T-helper 22 cell (primary cell): ENCODE measurements around the gene USP15.
"Not testable (repeated sequence)": the region's sequence is repeated elsewhere in the genome, so short reads cannot be mapped to it uniquely, and the experiment has no call there.

Experiments
- DNase-seq: peaks from one replicate; pipeline ENCODE4 v3.0.0-alpha.2; 2020; ENCODE audit warnings: low read depth

The USP15 gene

GRCh38 chr12:62328296-62328921 is 68.2 kb downstream of the USP15 start:
- DNase-seq = no peak

- no peak for DNase-seq
Observed at GRCh38 chr12:62331306-62331705, 71.1 kb downstream of the USP15 start.

- DNase-seq = no peak
Observed at GRCh38 chr12:62332598-62332997, 72.4 kb downstream of the USP15 start.

DNA sequence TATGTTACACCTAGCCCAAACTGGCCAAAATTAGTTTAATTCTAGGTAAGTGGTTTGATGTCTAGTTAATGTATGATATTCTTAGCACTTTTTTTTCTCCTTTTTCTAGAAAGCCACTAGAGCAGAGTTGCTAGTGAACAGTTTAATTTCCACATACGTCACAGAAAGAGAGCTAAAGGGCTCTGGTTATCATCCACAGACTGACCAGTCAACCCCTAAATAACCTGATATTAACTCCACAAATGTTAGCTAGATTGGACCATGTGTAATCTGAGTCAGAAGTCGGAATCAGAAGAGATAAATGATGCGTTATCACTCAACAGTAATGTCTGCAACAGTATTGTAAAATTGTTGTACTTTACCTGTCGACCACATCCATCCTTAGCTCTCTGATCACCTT is 74.9 kb downstream of the USP15 start:
- no peak for DNase-seq

DNA sequence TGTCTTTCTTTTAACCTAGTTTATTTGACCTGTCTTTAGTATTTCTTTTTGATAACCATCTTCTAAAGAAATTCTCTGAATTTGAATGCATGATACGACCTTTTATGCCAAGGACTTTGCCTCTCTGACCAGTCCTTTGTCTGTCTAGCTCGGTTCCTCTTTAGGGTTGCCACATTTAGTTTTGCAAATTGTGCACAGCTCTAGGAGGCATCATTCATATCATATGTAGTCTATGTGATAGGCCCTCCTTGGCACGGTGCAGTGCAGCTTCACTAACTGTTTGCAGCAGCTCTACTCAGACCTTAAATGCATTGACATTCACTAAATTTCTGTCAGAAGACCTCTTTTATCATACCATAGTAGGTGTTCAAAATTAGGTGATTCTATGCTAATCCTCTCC is 75.6 kb downstream of the USP15 start:
- no peak for DNase-seq

GRCh38 chr12:62337643-62338042 is 77.4 kb downstream of the USP15 start:
- DNase-seq = not testable (repeated sequence)

DNA sequence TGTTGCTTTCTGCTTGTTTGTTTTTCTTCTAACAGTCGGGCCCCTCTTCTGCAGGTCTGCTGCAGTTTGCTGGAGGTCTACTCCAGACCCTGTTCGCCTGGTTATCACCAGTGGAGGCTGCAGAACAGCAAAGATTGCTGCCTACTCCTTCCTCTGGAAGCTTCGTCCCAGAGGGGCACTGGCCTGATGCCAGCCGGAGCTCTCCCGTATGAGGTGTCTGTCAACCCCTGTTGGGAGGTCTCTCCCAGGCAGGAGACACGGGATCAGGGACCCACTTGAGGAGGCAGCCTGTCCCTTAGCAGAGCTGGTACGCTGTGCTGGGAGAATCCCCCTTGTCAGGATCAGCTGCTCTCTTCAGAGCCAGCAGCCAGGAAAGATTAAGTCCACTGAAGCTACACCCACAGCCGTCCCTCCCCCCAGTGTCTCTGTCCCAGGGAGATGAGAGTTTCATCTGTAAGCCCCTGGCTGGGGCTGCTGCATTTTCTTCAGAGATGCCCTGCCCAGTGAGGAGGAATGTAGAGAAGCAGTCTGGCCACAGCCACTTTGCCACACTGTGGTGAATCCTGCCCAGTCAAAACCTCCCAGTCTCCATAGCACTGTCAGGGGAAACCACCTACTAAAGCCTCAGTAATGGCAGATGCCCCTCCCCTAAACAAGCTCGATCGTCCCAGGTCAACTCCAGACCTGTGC is 82.6 kb downstream of the USP15 start:
- not testable (repeated sequence) for DNase-seq

GRCh38 chr12:62343304-62344120 is 83.3 kb downstream of the USP15 start:
- not testable (repeated sequence) for DNase-seq

- DNase-seq = not testable (repeated sequence)
Observed at GRCh38 chr12:62344731-62345556, 84.7 kb downstream of the USP15 start.

DNA sequence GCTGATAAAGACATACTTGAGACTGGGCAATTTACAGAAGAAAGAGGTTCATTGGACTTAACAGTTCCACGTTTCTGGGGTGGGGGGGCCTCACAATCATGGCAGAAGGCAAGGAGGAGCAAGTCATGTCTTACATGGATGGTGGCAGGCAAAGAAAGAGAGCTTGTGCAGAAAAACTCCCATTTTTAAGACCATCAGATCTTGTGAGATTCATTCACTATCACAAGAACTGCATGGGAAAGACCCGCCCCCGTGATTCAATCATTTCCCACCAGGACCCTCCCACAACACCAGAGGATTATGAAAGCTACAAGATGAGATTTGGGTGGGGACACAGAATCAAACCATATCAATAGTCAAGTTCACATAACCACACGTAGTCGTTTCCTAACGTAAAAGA is 85.5 kb downstream of the USP15 start:
- DNase-seq = no peak

DNA sequence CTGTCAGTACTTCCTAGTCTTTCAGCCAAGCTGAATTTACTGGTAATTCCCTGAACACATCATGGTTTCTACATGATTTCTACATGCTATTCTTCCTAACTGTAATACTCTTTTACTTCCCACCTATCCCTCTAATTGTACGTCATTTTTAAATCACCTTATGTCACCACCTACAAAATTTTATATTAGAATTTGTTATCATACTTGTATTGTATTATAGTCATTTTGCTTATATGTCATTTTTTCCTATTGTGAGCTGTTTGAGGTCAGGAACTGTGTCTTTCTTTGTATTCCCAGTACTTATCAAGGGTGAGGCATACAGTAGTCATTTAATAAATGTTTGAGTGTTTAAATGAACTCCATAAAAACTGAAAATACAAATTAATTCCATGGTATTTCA is 86.6 kb downstream of the USP15 start:
- no peak for DNase-seq

DNA sequence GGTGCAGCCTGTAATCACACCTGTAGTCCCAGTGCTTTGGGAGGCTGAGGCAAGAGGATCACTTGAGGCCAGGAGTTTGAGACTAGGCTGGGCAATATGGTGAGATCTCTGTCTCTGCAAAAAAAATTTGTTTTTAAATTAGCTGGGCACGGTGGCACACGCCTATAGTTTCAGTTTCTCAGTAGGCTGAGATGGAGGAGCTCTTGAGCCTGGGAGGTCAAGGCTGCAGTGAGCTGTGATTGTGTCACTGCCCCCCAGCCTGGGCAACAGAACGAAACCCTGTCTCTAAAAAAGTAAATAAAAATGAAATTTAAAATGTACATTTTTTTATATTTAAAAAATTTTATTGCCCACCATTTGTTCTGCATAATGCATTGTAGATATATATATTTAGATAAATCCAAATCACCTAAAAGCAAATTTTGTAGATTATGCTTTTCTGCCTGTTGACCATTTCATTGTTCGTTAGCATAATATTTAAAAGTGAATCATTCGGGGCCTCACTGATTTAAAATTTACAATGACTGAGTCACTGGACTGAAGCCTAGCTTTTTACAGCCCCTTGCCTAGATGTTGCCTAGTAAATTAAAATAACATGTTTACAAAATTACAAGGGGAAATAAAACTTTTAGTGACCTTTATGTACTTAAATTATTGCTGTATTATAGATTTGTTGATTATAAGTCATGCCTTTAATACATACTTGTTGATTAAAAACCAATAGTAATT is 87.9 kb downstream of the USP15 start:
- no peak for DNase-seq

DNA sequence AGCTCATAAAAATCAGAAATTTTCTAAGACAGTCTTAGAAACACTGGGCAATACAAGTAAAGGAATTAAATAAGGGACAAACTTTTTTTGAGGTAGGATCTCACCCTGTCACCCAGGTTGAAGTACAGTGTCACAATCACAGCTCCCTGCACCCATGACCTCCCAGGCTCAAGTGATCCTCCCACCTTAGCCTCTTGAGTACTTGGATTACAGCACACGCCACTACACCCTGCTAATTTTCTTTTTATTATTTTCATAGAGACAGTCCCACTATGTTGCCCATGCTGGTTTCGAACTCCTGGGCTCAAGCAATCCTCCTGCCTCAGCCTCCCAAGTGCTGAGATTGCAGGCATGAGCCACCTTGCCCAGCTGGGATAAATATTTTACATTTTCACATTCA is 90.3 kb downstream of the USP15 start:
- no peak for DNase-seq

DNA sequence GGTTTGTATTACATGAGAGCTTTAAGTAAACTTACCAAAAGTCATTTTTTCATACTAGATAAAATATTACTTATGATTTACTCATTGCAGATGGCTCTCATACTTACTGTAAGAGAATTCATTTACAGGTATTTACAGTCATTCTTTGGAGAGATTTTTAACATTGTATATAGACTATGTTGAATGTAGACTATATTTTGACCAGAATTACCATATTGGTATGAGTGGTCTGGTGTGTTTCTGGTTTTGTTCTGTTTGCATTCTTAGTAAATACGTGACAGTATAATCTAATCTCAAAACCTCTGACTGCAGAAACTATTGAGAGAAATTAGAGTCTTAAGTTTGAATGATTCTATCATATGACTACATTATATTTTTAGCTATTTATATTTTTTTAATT is 91.1 kb downstream of the USP15 start:
- DNase-seq = no peak

DNA sequence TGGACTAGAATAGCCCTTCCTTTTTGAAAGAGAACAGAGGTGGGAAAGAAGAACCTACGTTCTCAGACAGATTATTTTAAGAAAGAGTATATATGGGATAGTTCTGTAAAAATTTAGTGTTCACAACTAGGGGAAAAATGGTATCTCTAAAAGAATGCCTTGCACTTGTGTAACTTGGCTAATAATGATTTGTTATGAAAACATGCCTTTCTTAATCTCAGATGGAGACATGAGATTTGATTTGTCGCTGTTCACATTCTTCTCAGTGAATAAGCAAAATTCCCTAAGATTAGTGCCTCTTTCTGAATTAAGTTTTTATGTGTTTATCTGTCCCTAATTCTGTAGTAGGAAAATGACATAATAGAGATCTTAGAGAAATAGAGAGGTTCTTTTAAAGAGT is 100.8 kb downstream of the USP15 start:
- no peak for DNase-seq

- DNase-seq = no peak
Observed at GRCh38 chr12:62363506-62363905, 103.3 kb downstream of the USP15 start.

- not testable (repeated sequence) for DNase-seq
Observed at GRCh38 chr12:62364697-62365096, 104.5 kb downstream of the USP15 start.

- not testable (repeated sequence) for DNase-seq
Observed at GRCh38 chr12:62365846-62366245, 105.6 kb downstream of the USP15 start.

DNA sequence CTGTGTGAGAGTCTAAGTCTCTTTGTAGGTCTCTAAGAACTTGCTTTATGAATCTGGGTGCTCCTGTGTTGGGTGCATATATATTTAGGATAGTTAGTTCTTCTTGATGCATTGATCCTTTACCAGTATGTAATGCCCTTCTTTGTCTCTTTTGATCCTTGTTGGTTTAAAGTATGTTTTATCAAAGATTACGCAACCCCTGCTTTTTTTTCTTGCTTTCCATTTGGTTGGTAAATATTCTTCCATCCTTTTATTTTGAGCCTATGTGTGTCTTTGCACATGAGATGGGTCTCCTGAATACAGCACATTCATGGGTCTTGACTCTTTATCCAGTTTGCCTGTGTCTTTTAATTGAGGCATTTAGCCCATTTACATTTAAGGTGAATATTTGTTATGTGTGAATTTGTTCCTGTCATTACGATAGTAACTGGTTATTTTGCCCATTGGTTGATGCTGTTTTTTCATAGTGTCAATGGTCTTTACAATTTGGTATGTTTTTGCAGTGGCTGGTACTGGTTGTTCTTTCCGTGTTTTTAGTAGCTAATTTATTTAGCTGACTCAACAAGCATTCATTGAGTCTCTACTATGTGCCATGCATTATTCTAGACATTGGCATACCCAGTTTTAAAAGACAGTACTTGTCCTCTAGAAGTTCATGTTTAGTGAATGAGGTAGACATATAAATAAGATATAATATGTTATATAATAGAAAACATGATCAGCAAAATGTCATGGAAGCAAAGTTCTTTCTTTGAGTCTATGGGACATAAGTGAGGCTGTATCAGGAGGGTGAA is 108.4 kb downstream of the USP15 start:
- not testable (repeated sequence) for DNase-seq

GRCh38 chr12:62370189-62370588 is 110.0 kb downstream of the USP15 start:
- no peak for DNase-seq

- DNase-seq = no peak
Observed at GRCh38 chr12:62371661-62372060, 111.5 kb downstream of the USP15 start.
